Neural cell (in vitro differentiated cells): ENCODE data around the gene RAET1G.

Experiments used
- EZH2 ChIP-seq: fragments of 200-600, 300-800 bp; shearing (Covaris generic), sonication (generic); IDR thresholded peaks from 2 replicates; pipeline ENCODE4 v1.6.1; 2014; ENCODE audit warnings: antibody characterized with exemption, low read length, borderline replicate concordance, mild to moderate bottlenecking; ENCODE audit not compliant: insufficient read depth, poor library complexity, severe bottlenecking
- MXI1 ChIP-seq: fragments of 450-650 bp; conservative IDR thresholded peaks from 2 replicates; pipeline ENCODE4 v1.6.1; 2014; ENCODE audit warnings: antibody characterized with exemption, mild to moderate bottlenecking; ENCODE audit not compliant: poor library complexity, severe bottlenecking
- POLR2AphosphoS5 ChIP-seq: IDR thresholded peaks from 2 replicates; pipeline ENCODE4 v1.6.1; 2012
- SMC3 ChIP-seq: fragments of 450-650 bp; conservative IDR thresholded peaks from 2 replicates; pipeline ENCODE4 v1.6.1; 2014; ENCODE audit warnings: antibody characterized with exemption, mild to moderate bottlenecking, moderate library complexity; ENCODE audit not compliant: poor library complexity
- TAF1 ChIP-seq: IDR thresholded peaks from 2 replicates; pipeline ENCODE4 v1.6.1; 2012; ENCODE audit warnings: low read depth
- TF ChIP-seq, protein P1 (sequence below): fragments of 450-650 bp; IDR thresholded peaks from 2 replicates; pipeline ENCODE4 v1.5.1; 2014; ENCODE audit warnings: antibody characterized with exemption, mild to moderate bottlenecking, moderate library complexity; ENCODE audit not compliant: poor library complexity, severe bottlenecking
- TF ChIP-seq, protein P2 (sequence below): IDR thresholded peaks from 2 replicates; pipeline ENCODE4 v1.6.1; 2012; ENCODE audit warnings: borderline replicate concordance

DNA sequence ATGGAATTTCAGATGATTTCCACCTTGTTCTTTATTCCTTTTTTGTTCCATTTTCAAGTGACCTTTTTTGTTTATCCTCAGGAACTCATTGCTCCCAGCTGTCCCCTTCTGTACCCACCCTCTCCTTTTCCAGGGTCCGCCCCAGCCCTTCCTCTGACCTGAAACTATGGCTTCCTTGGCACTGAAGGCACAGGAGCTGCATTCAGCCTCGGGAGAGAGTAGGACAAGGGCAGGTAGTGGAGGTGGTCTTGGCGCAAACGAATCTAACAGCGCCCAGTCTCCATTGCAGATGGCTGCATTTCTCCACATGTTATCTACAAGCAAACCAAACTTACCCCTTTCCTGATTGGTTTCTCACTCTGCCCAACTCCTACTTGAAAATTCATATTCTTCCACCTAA lies 10.1 kb upstream of the RAET1G start:
- TF ChIP-seq POLR2AphosphoS5: no peak
- TF ChIP-seq, protein P1, sequence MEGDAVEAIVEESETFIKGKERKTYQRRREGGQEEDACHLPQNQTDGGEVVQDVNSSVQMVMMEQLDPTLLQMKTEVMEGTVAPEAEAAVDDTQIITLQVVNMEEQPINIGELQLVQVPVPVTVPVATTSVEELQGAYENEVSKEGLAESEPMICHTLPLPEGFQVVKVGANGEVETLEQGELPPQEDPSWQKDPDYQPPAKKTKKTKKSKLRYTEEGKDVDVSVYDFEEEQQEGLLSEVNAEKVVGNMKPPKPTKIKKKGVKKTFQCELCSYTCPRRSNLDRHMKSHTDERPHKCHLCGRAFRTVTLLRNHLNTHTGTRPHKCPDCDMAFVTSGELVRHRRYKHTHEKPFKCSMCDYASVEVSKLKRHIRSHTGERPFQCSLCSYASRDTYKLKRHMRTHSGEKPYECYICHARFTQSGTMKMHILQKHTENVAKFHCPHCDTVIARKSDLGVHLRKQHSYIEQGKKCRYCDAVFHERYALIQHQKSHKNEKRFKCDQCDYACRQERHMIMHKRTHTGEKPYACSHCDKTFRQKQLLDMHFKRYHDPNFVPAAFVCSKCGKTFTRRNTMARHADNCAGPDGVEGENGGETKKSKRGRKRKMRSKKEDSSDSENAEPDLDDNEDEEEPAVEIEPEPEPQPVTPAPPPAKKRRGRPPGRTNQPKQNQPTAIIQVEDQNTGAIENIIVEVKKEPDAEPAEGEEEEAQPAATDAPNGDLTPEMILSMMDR: no peak
- no peak for TF ChIP-seq EZH2
- no peak for TF ChIP-seq TAF1
- TF ChIP-seq, protein P2, sequence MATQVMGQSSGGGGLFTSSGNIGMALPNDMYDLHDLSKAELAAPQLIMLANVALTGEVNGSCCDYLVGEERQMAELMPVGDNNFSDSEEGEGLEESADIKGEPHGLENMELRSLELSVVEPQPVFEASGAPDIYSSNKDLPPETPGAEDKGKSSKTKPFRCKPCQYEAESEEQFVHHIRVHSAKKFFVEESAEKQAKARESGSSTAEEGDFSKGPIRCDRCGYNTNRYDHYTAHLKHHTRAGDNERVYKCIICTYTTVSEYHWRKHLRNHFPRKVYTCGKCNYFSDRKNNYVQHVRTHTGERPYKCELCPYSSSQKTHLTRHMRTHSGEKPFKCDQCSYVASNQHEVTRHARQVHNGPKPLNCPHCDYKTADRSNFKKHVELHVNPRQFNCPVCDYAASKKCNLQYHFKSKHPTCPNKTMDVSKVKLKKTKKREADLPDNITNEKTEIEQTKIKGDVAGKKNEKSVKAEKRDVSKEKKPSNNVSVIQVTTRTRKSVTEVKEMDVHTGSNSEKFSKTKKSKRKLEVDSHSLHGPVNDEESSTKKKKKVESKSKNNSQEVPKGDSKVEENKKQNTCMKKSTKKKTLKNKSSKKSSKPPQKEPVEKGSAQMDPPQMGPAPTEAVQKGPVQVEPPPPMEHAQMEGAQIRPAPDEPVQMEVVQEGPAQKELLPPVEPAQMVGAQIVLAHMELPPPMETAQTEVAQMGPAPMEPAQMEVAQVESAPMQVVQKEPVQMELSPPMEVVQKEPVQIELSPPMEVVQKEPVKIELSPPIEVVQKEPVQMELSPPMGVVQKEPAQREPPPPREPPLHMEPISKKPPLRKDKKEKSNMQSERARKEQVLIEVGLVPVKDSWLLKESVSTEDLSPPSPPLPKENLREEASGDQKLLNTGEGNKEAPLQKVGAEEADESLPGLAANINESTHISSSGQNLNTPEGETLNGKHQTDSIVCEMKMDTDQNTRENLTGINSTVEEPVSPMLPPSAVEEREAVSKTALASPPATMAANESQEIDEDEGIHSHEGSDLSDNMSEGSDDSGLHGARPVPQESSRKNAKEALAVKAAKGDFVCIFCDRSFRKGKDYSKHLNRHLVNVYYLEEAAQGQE: no peak
- no peak for TF ChIP-seq MXI1
- TF ChIP-seq SMC3: no peak
